ENCODE measurements around the gene EEF2.

DNA sequence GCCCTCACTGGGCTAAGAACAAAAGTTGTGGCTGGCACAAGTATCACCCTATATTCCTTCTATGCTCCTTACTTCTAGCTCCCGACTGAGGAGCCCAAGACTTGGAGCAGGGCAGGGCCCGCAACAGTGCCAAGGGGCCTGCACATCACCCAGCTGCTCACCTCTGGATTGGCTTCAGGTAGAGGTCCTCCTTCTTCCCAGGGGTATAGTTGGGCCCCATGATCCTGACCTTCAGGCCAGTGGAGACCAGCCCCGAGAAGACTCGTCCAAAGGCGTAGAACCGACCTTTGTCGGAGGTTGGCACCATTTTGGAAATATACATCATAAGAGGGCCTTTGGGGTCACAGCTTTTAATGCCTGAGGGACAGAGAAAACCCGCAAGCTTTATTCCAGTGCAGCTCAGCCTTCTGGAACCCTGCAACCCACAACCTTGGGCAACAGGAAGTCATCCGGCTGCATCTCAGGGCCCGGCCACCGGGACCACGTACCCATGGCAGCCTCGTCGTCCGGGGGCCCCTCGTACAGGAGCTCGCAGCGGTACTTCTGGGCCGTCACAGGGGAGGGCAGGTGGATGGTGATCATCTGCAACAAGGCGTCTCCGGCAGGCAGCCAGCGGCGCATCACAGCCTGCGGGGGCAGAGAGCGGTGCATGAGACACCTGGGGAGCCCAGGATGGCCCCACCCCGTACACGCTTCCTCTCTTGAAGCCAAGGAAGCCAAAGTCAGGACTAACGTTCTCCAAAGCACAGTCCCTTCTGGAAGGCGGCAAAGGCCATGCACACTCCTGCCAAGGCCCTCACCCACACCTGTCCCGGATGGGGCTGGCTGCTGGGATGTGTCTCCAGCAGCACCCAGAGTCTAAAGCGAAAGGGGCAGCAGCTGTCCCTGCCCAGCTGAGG lies 4.7 kb downstream of the EEF2 start:
- no peak for TF ChIP-seq TEAD4 (IDR thresholded peaks at IDR 0.05)
- TF ChIP-seq RAD21 (IDR thresholded peaks at IDR 0.05; ENCODE audit: low read depth), result no peak

Data from Ishikawa (cell line).